GOT3 (cell line): ENCODE measurements around the gene ZIC4.

Source experiments
- DNase-seq: peaks from one replicate; lab custom pipeline; 2025; ENCODE audit warnings: mixed read lengths; lab: John Stamatoyannopoulos, UW

The ZIC4 gene

GRCh38 chr3:147417551-147418295 is 11.4 kb upstream of the ZIC4 start:
- DNase-seq, result no peak

GRCh38 chr3:147416931-147417330 is 10.6 kb upstream of the ZIC4 start:
- DNase-seq, result no peak

- DNase-seq, result no peak
These were observed 9.5 kb upstream of the ZIC4 start for GRCh38 chr3:147415874-147416273.

GRCh38 chr3:147415286-147415685 is 8.9 kb upstream of the ZIC4 start:
- DNase-seq, result no peak

GRCh38 chr3:147414390-147415138 is 8.2 kb upstream of the ZIC4 start:
- no peak for DNase-seq

GRCh38 chr3:147413686-147414389 is 7.5 kb upstream of the ZIC4 start:
- DNase-seq, result no peak

- no peak for DNase-seq
These were observed 6.8 kb upstream of the ZIC4 start for GRCh38 chr3:147412917-147413685.

- DNase-seq, result no peak
These were observed 6.0 kb upstream of the ZIC4 start for GRCh38 chr3:147412261-147412916.

- DNase-seq, result no peak
These were observed 5.5 kb upstream of the ZIC4 start for GRCh38 chr3:147411815-147412241.

GRCh38 chr3:147411238-147411814 is 5.0 kb upstream of the ZIC4 start:
- DNase-seq, result no peak

- peak; percentile 49 for DNase-seq
These were observed 4.3 kb upstream of the ZIC4 start for GRCh38 chr3:147410526-147411237.

GRCh38 chr3:147410116-147410525 is 3.8 kb upstream of the ZIC4 start:
- DNase-seq, result no peak

- DNase-seq, result peak; percentile 73
These were observed 3.1 kb upstream of the ZIC4 start, which contains the start of gene ZIC1 for GRCh38 chr3:147409143-147410115. Gene ZIC1, plus strand, starts transcription at chr3:147409365. Its CDS starts 748 bp downstream, at chr3:147410113.

GRCh38 chr3:147408188-147409100 is 2.1 kb upstream of the ZIC4 start:
- no peak for DNase-seq

- DNase-seq, result no peak
These were observed 1.3 kb upstream of the ZIC4 start for GRCh38 chr3:147407498-147408187.

GRCh38 chr3:147407114-147407497 is 763 bp upstream of the ZIC4 start:
- DNase-seq, result no peak

GRCh38 chr3:147405231-147406027 is 914 bp downstream of the ZIC4 start:
- DNase-seq, result no peak
